Neural progenitor cell (in vitro differentiated cells): Measurements from ENCODE around the gene SMARCAL1. TPM values are rescaled to one million over a fixed set of nuclear protein-coding genes. Genes with fewer than 3 reads are reported as not detected.
A peak's percentile ranks its signal among the peaks of the same experiment; 100 is the strongest.

Experiments
- DNase-seq: peaks from one replicate; pipeline ENCODE4 v3.0.0-alpha.2; 2016; ENCODE audit warnings: low spot score
- H2AFZ ChIP-seq: fragments of 200-600 bp; sonication (generic); replicated peaks from 2 replicates; pipeline ENCODE4 v1.6.1; 2016; ENCODE audit warnings: antibody characterized with exemption
- H3F3A ChIP-seq: fragments of 200-600 bp; sonication (generic); 2 replicates; pipeline ENCODE4 v1.6.1; 2016; ENCODE audit warnings: antibody characterized with exemption, low read depth
- H3K27ac ChIP-seq: fragments of 200-600 bp; sonication (generic); 2 replicates; pipeline ENCODE4 v1.5.1; 2016; ENCODE audit warnings: mild to moderate bottlenecking
- H3K27me3 ChIP-seq: fragments of 200-600 bp; sonication (generic); 2 replicates; pipeline ENCODE4 v1.6.1; 2016; ENCODE audit warnings: mild to moderate bottlenecking, moderate library complexity
- H3K36me3 ChIP-seq: fragments of 200-600 bp; sonication (generic); 2 replicates; pipeline ENCODE4 v1.5.1; 2016
- H3K4me1 ChIP-seq: fragments of 200-600 bp; sonication (generic); 2 replicates; pipeline ENCODE4 v1.6.1; 2016; ENCODE audit warnings: mixed run types
- H3K4me2 ChIP-seq: fragments of 200-600 bp; sonication (generic); 2 replicates; pipeline ENCODE4 v1.6.1; 2016
- H3K4me3 ChIP-seq: fragments of 200-600 bp; sonication (generic); 2 replicates; pipeline ENCODE4 v1.5.1; 2016
- H3K79me2 ChIP-seq: fragments of 200-600 bp; sonication (generic); 2 replicates; pipeline ENCODE4 v1.6.1; 2016; ENCODE audit warnings: low read depth
- H3K9ac ChIP-seq: fragments of 200-600 bp; sonication (generic); 2 replicates; pipeline ENCODE4 v1.6.1; 2016
- H3K9me3 ChIP-seq: fragments of 200-600 bp; sonication (generic); 2 replicates; pipeline ENCODE4 v1.5.1; 2016; ENCODE audit warnings: low read depth
- H4K20me1 ChIP-seq: fragments of 200-600 bp; sonication (generic); 2 replicates; pipeline ENCODE4 v1.6.1; 2016; ENCODE audit warnings: low read depth
- H3K27ac Mint-ChIP-seq: 3 replicates; pipeline ENCODE4 v1.8.0; 2021; ENCODE audit warnings: mixed read lengths
- H3K27me3 Mint-ChIP-seq: 2 replicates; pipeline ENCODE4 v1.8.0; 2022; ENCODE audit warnings: low read depth, mild to moderate bottlenecking, inconsistent platforms, moderate library complexity, mixed read lengths; ENCODE audit not compliant: insufficient read depth
- H3K36me3 Mint-ChIP-seq: 3 replicates; pipeline ENCODE4 v1.8.0; 2021; ENCODE audit warnings: mixed read lengths
- H3K4me1 Mint-ChIP-seq: 3 replicates; pipeline ENCODE4 v1.8.0; 2021; ENCODE audit warnings: mixed read lengths
- H3K4me3 Mint-ChIP-seq: 3 replicates; pipeline ENCODE4 v1.8.0; 2021; ENCODE audit warnings: mild to moderate bottlenecking, moderate library complexity, mixed read lengths
- H3K9me3 Mint-ChIP-seq: 3 replicates; pipeline ENCODE4 v1.8.0; 2020; ENCODE audit warnings: mixed read lengths
- CTCF ChIP-seq: fragments of 200-600 bp; sonication (generic); IDR thresholded peaks from 2 replicates; pipeline ENCODE4 v1.5.1; 2017; ENCODE audit warnings: antibody characterized with exemption, mild to moderate bottlenecking
- EZH2 ChIP-seq: fragments of 200-600 bp; sonication (generic); IDR thresholded peaks from 2 replicates; pipeline ENCODE4 v1.6.1; 2017; ENCODE audit warnings: antibody characterized with exemption, mild to moderate bottlenecking, moderate library complexity
- EZH2phosphoT487 ChIP-seq: fragments of 200-600 bp; sonication (generic); IDR thresholded peaks from 2 replicates; pipeline ENCODE4 v1.6.1; 2017; ENCODE audit warnings: antibody characterized with exemption
- total RNA-seq: library from RNA; depleted of rRNA; stranded (reverse); fragments of >200 nt; gene quantifications from 2 replicates; pipeline ENCODE4 v1.2.3, GENCODE V29; 2015; ENCODE audit warnings: low replicate concordance

SMARCAL1 gene
- total RNA-seq, 1 donor from 2014 or later, result 21.9 TPM

- peaks cover 18% of the 10 kb centered on the region for H3K4me1 ChIP-seq
- H3K4me3 ChIP-seq, result no peak overlapping the region
- no peak overlapping the region for H3K27ac Mint-ChIP-seq
- H3K4me3 Mint-ChIP-seq, result no peak overlapping the region
- no peaks in the 10 kb centered on the region for H4K20me1 ChIP-seq
- H3K4me1 Mint-ChIP-seq, result peaks cover 19% of the 10 kb centered on the region
- no peaks in the 10 kb centered on the region for H3K36me3 ChIP-seq
- no peak overlapping the region for H3K9ac ChIP-seq
- peaks cover 5% of the 10 kb centered on the region for H3K27me3 Mint-ChIP-seq
- no peak for DNase-seq
- no peaks in the 10 kb centered on the region for H3K9me3 Mint-ChIP-seq
- H3F3A ChIP-seq, result no peaks in the 10 kb centered on the region
- TF ChIP-seq EZH2 (no peak), CTCF (no peak)
- no peak overlapping the region for H2AFZ ChIP-seq
- H3K9me3 ChIP-seq, result no peaks in the 10 kb centered on the region
- no peak overlapping the region for H3K4me2 ChIP-seq
- no peaks in the 10 kb centered on the region for H3K79me2 ChIP-seq
- no peak overlapping the region for H3K27ac ChIP-seq
- H3K27me3 ChIP-seq, result no peaks in the 10 kb centered on the region
- no peaks in the 10 kb centered on the region for H3K36me3 Mint-ChIP-seq
These were observed 77.8 kb downstream of the SMARCAL1 start for GRCh38 chr2:216490061-216490460.

GRCh38 chr2:216491793-216492596 is 79.7 kb downstream of the SMARCAL1 start:
- H4K20me1 ChIP-seq, result no peaks in the 10 kb centered on the region
- no peaks in the 10 kb centered on the region for H3K9me3 ChIP-seq
- no peaks in the 10 kb centered on the region for H3F3A ChIP-seq
- H3K4me1 Mint-ChIP-seq, result peaks cover 19% of the 10 kb centered on the region
- no peaks in the 10 kb centered on the region for H3K36me3 Mint-ChIP-seq
- H3K27ac Mint-ChIP-seq, result peak overlapping the region; percentile 17
- H3K4me3 Mint-ChIP-seq, result no peak overlapping the region
- TF ChIP-seq CTCF (no peak), EZH2phosphoT487 (no peak), EZH2 (no peak)
- DNase-seq, result no peak
- no peak overlapping the region for H3K27ac ChIP-seq
- H3K4me1 ChIP-seq, result peaks cover 18% of the 10 kb centered on the region
- H3K4me2 ChIP-seq, result no peak overlapping the region
- H3K79me2 ChIP-seq, result no peaks in the 10 kb centered on the region
- H2AFZ ChIP-seq, result no peak overlapping the region
- H3K36me3 ChIP-seq, result no peaks in the 10 kb centered on the region
- no peak overlapping the region for H3K9ac ChIP-seq
- no peaks in the 10 kb centered on the region for H3K9me3 Mint-ChIP-seq
- no peaks in the 10 kb centered on the region for H3K27me3 ChIP-seq
- peaks cover 5% of the 10 kb centered on the region for H3K27me3 Mint-ChIP-seq
- no peak overlapping the region for H3K4me3 ChIP-seq

- no peak for DNase-seq
- H3K9me3 ChIP-seq, result no peaks in the 10 kb centered on the region
- H3K4me3 ChIP-seq, result no peak overlapping the region
- H3K9ac ChIP-seq, result no peak overlapping the region
- H3K27me3 ChIP-seq, result no peaks in the 10 kb centered on the region
- no peaks in the 10 kb centered on the region for H3K9me3 Mint-ChIP-seq
- no peaks in the 10 kb centered on the region for H3F3A ChIP-seq
- H3K27ac Mint-ChIP-seq, result peak overlapping the region; percentile 8
- H3K4me3 Mint-ChIP-seq, result no peak overlapping the region
- no peak overlapping the region for H3K27ac ChIP-seq
- H3K36me3 ChIP-seq, result no peaks in the 10 kb centered on the region
- TF ChIP-seq CTCF (no peak), EZH2phosphoT487 (no peak), EZH2 (no peak)
- no peak overlapping the region for H2AFZ ChIP-seq
- peaks cover 23% of the 10 kb centered on the region for H3K4me1 ChIP-seq
- H3K79me2 ChIP-seq, result peaks cover 5% of the 10 kb centered on the region
- H3K27me3 Mint-ChIP-seq, result peaks cover 7% of the 10 kb centered on the region
- no peak overlapping the region for H3K4me2 ChIP-seq
- no peaks in the 10 kb centered on the region for H4K20me1 ChIP-seq
- H3K4me1 Mint-ChIP-seq, result peaks cover 26% of the 10 kb centered on the region
- no peaks in the 10 kb centered on the region for H3K36me3 Mint-ChIP-seq
These were observed 80.5 kb downstream of the SMARCAL1 start for GRCh38 chr2:216492597-216493333.
